Smooth muscle cell (in vitro differentiated cells): ENCODE results near the gene CDC37. TPM values are rescaled to one million over a fixed set of nuclear protein-coding genes. Genes with fewer than 3 reads are reported as not detected.
A peak's percentile ranks its signal among the peaks of the same experiment; 100 is the strongest.

Source experiments
- DNase-seq: peaks from one replicate; lab custom pipeline; 2025; ENCODE audit not compliant: unreplicated experiment; lab: John Stamatoyannopoulos, UW
- H2AFZ ChIP-seq: fragments of 200-600 bp; sonication (generic); 2 replicates; pipeline ENCODE4 v1.6.0; 2016; ENCODE audit warnings: antibody characterized with exemption, low read depth, mild to moderate bottlenecking
- H3F3A ChIP-seq: fragments of 200-600 bp; sonication (generic); 2 replicates; pipeline ENCODE4 v1.6.0; 2017; ENCODE audit warnings: antibody characterized with exemption, low read depth
- H3K27ac ChIP-seq: fragments of 200-600 bp; sonication (generic); 2 replicates; pipeline ENCODE4 v1.5.1; 2016; ENCODE audit warnings: low read depth, mild to moderate bottlenecking
- H3K27me3 ChIP-seq: fragments of 200-600 bp; sonication (generic); 2 replicates; pipeline ENCODE4 v1.6.1; 2016; ENCODE audit warnings: low read depth, mild to moderate bottlenecking
- H3K36me3 ChIP-seq: fragments of 200-600 bp; sonication (generic); 2 replicates; pipeline ENCODE4 v1.5.1; 2016; ENCODE audit warnings: low read depth
- H3K4me1 ChIP-seq: fragments of 200-600 bp; sonication (generic); 2 replicates; pipeline ENCODE4 v1.5.1; 2016; ENCODE audit warnings: low read depth
- H3K4me2 ChIP-seq: fragments of 200-600 bp; sonication (generic); 2 replicates; pipeline ENCODE4 v1.6.0; 2016; ENCODE audit warnings: mild to moderate bottlenecking
- H3K4me3 ChIP-seq: fragments of 200-600 bp; sonication (generic); 2 replicates; pipeline ENCODE4 v1.5.1; 2016; ENCODE audit warnings: mild to moderate bottlenecking
- H3K79me2 ChIP-seq: fragments of 200-600 bp; sonication (generic); 2 replicates; pipeline ENCODE4 v1.6.0; 2016; ENCODE audit warnings: low read depth, mild to moderate bottlenecking
- H3K9ac ChIP-seq: fragments of 200-600 bp; sonication (generic); 2 replicates; pipeline ENCODE4 v1.6.0; 2016; ENCODE audit warnings: low read depth
- H3K9me3 ChIP-seq: fragments of 200-600 bp; sonication (generic); replicated peaks from 2 replicates; pipeline ENCODE4 v1.5.1; 2016; ENCODE audit warnings: low read depth
- H4K20me1 ChIP-seq: fragments of 200-600 bp; sonication (generic); 2 replicates; pipeline ENCODE4 v1.6.0; 2016; ENCODE audit warnings: low read depth
- CTCF ChIP-seq: fragments of 200-600 bp; sonication (generic); IDR thresholded peaks from 2 replicates; pipeline ENCODE4 v1.5.1; 2017; ENCODE audit warnings: borderline replicate concordance, mild to moderate bottlenecking, antibody characterized with exemption; ENCODE audit not compliant: insufficient read depth, poor library complexity, severe bottlenecking
- WGBS: methylation state at CpG from one replicate; pipeline ENCODE4 v1.1.7; 2016; ENCODE audit warnings: low lambda C conversion rate; 5-methylcytosine and 5-hydroxymethylcytosine counted together
- polyA plus RNA-seq: library from polyadenylated mRNA; unstranded; fragments of >200 nt; fragmentation: Nextera tagmentation; extraction: Ambion mirVana; gene quantifications from 2 replicates; pipeline ENCODE4 v1.2.1, GENCODE V29; 2016
- total RNA-seq: library from RNA; depleted of rRNA; stranded (reverse); fragments of >200 nt; gene quantifications from 2 replicates; pipeline ENCODE4 v1.2.3, GENCODE V29; 2014

The CDC37 gene
- total and polyA plus RNA-seq, 2 experiments from 2014 or later, result 98.4 to 186 TPM

- Histone ChIP-seq H3K4me2 (peak overlapping the region; percentile 84), H3K9ac (no peak overlapping the region), H3K4me1 (peaks cover 7% of the 10 kb centered on the region), H2AFZ (peak overlapping the region; percentile 82), H3K27me3 (no peaks in the 10 kb centered on the region), H4K20me1 (peaks cover 9% of the 10 kb centered on the region), H3K9me3 (no peaks in the 10 kb centered on the region), H3K27ac (no peak overlapping the region), H3K4me3 (peak overlapping the region; percentile 57), H3K79me2 (no peaks in the 10 kb centered on the region), H3F3A (no peaks in the 10 kb centered on the region), H3K36me3 (no peaks in the 10 kb centered on the region)
- WGBS, result 22% methylated on average over 15 of the region's 75 CpGs
- TF ChIP-seq CTCF, result no peak
- DNase-seq, result peak; percentile 16
Measured at GRCh38 chr19:10430505-10431253, 27.3 kb upstream of the CDC37 start.

GRCh38 chr19:10428996-10429381 lies 25.6 kb upstream of the CDC37 start:
- Histone ChIP-seq H2AFZ (no peak overlapping the region), H3K4me2 (no peak overlapping the region), H3K9me3 (no peaks in the 10 kb centered on the region), H3K4me3 (no peak overlapping the region), H3K9ac (no peak overlapping the region), H4K20me1 (peaks cover 9% of the 10 kb centered on the region), H3K27me3 (peaks cover 12% of the 10 kb centered on the region), H3F3A (no peaks in the 10 kb centered on the region), H3K36me3 (no peaks in the 10 kb centered on the region), H3K27ac (no peak overlapping the region), H3K4me1 (peaks cover 7% of the 10 kb centered on the region), H3K79me2 (no peaks in the 10 kb centered on the region)
- WGBS, result 86% methylated on average over 5 of the region's 5 CpGs
- DNase-seq, result no peak
- TF ChIP-seq CTCF, result no peak

GRCh38 chr19:10427169-10427568 lies 23.8 kb upstream of the CDC37 start:
- no peak overlapping the region for H2AFZ ChIP-seq
- no peaks in the 10 kb centered on the region for H3F3A ChIP-seq
- H3K4me1 ChIP-seq, result no peaks in the 10 kb centered on the region
- no peaks in the 10 kb centered on the region for H3K36me3 ChIP-seq
- H3K9ac ChIP-seq, result no peak overlapping the region
- WGBS, result 95% methylated on average over 5 of the region's 6 CpGs
- no peak overlapping the region for H3K27ac ChIP-seq
- DNase-seq, result no peak
- H4K20me1 ChIP-seq, result no peaks in the 10 kb centered on the region
- no peak for TF ChIP-seq CTCF
- H3K4me2 ChIP-seq, result no peak overlapping the region
- H3K27me3 ChIP-seq, result peaks cover 22% of the 10 kb centered on the region
- no peak overlapping the region for H3K4me3 ChIP-seq
- H3K9me3 ChIP-seq, result no peaks in the 10 kb centered on the region
- H3K79me2 ChIP-seq, result no peaks in the 10 kb centered on the region
